ENCODE data around the gene APOD.
"Not testable (repeated sequence)": the region's sequence is repeated elsewhere in the genome, so short reads cannot be mapped to it uniquely, and the experiment has no call there.

Gene APOD

DNA sequence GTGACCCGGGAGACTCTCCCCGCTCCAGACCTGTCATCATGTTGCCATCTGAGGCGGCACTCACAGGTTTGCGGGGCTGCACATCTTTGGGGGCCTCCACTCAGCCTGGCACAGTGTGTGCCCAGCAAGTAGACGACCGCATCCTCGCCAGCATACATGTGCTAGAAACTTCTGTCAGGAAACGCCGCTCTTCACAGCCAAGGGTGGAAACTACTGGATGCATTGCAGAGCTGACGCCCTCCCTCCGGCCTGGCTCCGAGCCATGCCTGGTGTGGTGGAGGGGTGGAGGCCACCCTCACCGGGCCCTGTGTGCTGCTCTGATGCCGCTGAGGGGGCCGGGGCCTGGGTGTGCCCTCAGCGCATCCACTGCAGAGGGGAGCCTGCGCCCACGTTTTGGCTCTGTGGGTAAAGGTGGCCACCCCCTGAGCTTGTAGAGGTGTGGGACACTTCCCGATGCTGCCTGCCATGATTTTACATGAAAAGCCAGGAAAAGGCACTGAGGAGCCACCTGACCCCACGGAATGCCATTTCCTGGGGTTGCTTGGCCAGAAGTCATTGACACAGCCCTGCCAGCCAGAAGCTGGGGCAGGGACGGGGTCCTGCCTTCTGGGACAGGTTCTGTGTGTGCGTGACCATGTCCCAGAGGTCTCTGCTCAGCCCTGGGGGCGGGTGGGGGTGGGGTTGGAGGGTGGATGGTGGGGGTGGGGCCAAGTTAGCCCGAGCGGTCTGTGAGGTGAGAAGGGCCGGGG is 39.7 kb upstream of the APOD start:
- not testable (repeated sequence) for H3K27ac Mint-ChIP-seq; H3K9me3 Mint-ChIP-seq; H3K36me3 Mint-ChIP-seq (ENCODE audit: low read depth); H3K4me3 Mint-ChIP-seq; H3K4me1 Mint-ChIP-seq
- H3K27me3 Mint-ChIP-seq (ENCODE audit: low read depth), result peaks cover 22% of the 10 kb centered on the region

DNA sequence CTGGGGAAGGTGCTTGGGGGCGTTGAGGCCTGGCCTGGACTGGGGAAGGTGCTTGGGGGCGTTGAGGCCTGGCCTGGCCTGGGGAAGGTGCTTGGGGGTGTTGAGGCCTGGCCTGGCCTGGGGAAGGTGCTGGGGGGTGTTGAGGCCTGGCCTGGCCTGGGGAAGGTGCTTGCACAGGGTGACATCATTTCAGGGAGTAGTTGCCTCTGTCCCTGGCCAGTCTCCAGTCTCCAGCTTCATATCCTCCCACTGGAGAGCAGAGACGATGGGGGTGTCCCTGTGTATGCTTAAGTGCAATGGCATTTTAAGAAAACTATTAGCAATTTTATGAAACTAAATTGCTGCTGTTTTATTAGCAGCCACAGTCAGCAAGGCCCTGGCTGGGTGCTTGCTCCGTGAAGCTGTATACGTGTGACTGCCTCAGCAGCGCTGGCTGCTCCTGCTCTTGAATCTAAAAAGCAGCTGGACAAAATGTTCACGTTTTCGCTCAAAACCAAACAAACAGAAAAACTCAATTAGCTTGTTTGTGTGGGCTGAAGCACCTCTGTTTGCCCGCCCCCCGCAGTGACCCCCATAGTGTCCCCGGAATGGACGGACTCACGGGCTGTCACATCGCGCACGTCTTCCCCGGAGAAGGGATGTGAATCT is 38.9 kb upstream of the APOD start:
- not testable (repeated sequence) for H3K36me3 Mint-ChIP-seq (ENCODE audit: low read depth); H3K27ac Mint-ChIP-seq; H3K4me3 Mint-ChIP-seq; H3K9me3 Mint-ChIP-seq; H3K4me1 Mint-ChIP-seq
- peaks cover 15% of the 10 kb centered on the region for H3K27me3 Mint-ChIP-seq (ENCODE audit: low read depth)

DNA sequence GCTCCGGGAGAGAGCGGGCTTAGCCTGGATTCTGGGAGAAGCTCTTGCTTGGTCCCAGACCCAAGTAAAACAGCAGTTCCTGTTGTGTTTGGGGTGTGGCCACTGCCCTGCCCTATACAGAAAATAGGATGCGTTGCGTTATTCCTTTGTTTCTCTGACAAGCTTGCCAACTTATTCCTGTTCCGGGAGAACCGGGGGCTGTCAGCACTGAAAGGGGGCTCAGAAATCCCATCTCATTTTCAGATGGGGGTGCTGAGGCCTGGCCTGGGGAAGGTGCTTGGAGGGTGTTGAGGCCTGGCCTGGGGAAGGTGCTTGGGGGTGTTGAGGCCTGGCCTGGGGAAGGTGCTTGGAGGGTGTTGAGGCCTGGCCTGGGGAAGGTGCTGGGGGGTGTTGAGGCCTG is 38.3 kb upstream of the APOD start:
- not testable (repeated sequence) for H3K36me3 Mint-ChIP-seq (ENCODE audit: low read depth); H3K27ac Mint-ChIP-seq; H3K4me1 Mint-ChIP-seq; H3K9me3 Mint-ChIP-seq
- Mint-ChIP-seq H3K4me3 (peak overlapping the region in 1 of 3 experiments; percentile 50), H3K27me3 (ENCODE audit: low read depth) (peaks cover 10% of the 10 kb centered on the region)

DNA sequence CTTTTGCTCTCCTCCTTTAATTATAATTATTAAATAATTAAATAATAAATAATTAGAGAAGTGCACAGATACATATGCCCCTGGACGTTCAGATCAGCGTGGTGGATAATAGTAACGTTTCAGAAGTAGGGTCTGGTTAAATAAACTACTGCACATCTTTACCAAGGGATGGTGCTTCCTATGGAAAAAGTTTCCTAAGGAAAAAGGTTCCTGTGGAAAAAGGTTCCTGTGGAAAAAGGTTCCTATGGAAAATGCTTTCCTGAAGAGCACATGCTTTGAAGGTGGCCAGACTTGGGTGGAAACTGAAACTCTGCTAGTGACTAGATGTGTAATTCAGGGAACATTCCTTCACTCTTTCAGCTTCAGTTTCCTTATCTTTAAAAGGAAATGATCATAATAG is 37.4 kb upstream of the APOD start:
- H3K9me3 Mint-ChIP-seq; H3K27me3 Mint-ChIP-seq (ENCODE audit: low read depth); H3K4me1 Mint-ChIP-seq; H3K4me3 Mint-ChIP-seq; H3K36me3 Mint-ChIP-seq (ENCODE audit: low read depth); H3K27ac Mint-ChIP-seq: not testable (repeated sequence)

DNA sequence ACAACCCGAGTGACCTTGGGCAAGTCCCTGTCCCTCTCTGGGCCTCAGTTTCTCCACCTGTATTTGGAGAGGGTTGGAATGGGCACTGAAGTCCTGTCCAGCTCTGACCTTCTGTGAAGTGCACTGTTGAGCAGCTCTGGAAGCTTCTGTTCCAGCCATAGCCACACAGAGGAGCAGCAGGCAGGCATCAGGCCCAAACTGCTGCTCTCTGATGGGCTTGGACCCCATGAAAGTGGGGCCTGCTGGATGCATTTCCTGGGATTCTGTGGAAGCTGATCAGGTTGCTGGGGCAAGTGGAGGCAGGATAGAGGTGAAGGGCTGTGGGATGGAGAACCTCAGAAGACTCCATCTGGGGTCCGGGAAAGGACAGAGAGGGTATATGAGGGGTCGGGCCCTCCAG is 36.7 kb upstream of the APOD start:
- not testable (repeated sequence) for H3K36me3 Mint-ChIP-seq (ENCODE audit: low read depth); H3K4me3 Mint-ChIP-seq; H3K9me3 Mint-ChIP-seq; H3K4me1 Mint-ChIP-seq; H3K27ac Mint-ChIP-seq; H3K27me3 Mint-ChIP-seq (ENCODE audit: low read depth)

DNA sequence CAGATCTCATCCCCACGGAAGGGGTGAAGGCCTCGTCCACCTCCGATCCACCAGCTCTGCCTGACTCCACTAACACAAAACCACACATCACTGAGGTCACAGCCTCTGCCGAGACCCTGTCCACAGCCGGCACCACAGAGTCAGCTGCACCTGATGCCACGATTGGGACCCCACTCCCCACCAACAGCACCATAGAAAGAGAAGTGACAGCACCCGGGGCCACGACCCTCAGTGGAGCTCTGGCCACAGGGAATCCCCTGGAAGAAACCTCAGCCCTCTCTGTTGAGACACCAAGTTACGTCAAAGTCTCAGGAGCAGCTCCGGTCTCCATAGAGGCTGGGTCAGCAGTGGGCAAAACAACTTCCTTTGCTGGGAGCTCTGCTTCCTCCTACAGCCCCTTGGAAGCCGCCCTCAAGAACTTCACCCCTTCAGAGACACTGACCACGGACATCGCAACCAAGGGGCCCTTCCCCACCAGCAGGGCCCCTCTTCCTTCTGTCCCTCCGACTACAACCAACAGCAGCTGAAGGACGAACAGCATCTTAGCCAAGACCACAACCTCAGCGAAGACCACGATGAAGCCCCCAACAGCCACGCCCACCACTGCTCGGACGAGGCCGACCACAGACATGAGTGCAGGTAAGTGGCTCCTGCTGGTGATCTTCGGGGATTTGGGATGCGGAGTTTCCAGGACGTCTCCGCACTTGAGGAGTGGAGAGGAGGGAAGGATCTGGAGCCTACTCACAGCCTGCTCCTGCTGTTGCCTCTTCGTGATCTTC is 36.0 kb upstream of the APOD start:
- H3K27ac Mint-ChIP-seq; H3K27me3 Mint-ChIP-seq (ENCODE audit: low read depth); H3K4me1 Mint-ChIP-seq; H3K9me3 Mint-ChIP-seq; H3K4me3 Mint-ChIP-seq; H3K36me3 Mint-ChIP-seq (ENCODE audit: low read depth): not testable (repeated sequence)

DNA sequence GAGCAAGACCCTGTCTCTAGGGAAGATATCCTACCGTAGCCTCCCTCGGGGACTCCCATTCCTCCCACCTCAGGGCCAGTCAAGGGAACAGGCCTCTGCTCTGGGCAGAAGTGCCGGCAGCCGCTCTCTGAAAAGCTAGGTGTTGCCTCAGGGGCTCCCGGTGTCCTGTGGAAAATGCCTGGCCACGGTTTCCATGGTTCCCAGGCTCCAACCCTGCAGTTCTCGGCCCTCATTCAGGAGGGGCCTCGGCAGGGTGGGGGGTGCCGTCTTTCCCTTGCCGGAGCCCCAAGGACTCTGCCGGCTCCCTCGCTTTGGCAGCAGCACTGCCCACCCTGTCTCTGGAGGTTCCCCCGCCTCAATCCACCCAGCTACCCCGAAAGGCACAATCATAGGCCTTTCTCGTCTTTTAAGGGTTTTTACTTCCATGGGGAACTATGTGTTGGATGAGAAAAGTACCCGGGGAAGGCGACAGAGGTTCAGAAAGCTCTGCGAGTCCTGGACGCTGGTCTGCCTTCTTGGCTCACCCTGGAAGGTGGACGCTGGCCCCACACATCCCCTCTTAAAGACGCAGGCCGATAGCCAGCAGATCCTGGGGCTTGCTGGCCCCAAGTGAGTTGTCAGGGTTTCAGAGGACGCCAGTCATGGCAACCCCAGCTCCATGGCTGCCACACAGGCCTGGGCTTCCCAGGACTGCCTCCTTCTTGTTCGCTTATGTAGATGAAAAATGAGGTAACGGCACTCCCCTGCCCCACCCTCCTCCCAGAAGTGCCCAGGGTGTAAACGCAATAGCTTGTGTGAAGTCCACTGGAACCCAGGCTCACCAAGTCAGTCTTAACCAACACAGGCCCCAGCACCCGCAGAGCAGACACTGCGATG is 34.3 kb upstream of the APOD start:
- not testable (repeated sequence) for H3K4me1 Mint-ChIP-seq; H3K27ac Mint-ChIP-seq; H3K4me3 Mint-ChIP-seq; H3K9me3 Mint-ChIP-seq; H3K27me3 Mint-ChIP-seq (ENCODE audit: low read depth); H3K36me3 Mint-ChIP-seq (ENCODE audit: low read depth)

DNA sequence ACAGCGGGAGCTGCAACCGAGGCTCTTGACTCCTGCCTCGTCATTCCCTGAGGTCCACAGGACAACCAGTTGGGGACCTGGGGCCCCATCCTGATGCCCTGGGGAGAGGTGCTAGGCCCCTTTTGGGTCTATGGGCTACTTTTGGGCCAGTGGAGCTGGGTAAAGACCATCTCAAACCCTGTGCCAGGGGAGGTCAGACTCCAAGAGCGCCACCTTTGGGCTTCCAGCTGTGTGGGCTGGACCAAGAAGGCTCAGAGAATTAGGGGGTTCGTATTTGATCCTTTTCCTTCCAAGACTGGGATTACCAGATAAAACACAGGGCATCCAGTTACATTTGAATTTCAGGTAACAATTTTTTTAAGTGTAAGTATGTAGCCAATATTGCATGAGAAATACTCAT is 33.4 kb upstream of the APOD start:
- H3K36me3 Mint-ChIP-seq (ENCODE audit: low read depth); H3K27me3 Mint-ChIP-seq (ENCODE audit: low read depth); H3K4me3 Mint-ChIP-seq; H3K27ac Mint-ChIP-seq; H3K4me1 Mint-ChIP-seq; H3K9me3 Mint-ChIP-seq: not testable (repeated sequence)

DNA sequence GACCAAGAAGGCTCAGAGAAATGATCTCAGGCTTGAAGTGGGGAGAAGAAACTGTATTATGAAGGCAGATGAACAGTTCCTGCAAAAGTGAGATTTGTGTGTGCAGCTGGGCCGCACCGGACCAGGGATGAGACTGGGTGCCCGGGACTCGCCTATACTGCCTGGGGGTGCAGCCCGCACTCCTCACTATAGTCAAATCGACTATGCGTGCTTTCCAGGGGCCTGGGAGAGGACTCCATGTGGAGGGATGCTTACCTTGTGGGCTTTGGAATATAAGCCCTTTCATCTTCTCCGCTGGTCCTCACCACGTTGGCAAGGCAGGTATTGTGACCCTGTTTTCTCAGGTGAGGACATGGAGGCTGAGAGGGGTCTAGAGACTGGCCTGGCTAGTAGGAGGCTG is 32.9 kb upstream of the APOD start:
- H3K4me3 Mint-ChIP-seq, result no peak overlapping the region
- H3K4me1 Mint-ChIP-seq, result no peaks in the 10 kb centered on the region
- H3K27ac Mint-ChIP-seq, result no peak overlapping the region
- peaks cover 4% of the 10 kb centered on the region for H3K27me3 Mint-ChIP-seq (ENCODE audit: low read depth)
- TF ChIP-seq, protein P1, sequence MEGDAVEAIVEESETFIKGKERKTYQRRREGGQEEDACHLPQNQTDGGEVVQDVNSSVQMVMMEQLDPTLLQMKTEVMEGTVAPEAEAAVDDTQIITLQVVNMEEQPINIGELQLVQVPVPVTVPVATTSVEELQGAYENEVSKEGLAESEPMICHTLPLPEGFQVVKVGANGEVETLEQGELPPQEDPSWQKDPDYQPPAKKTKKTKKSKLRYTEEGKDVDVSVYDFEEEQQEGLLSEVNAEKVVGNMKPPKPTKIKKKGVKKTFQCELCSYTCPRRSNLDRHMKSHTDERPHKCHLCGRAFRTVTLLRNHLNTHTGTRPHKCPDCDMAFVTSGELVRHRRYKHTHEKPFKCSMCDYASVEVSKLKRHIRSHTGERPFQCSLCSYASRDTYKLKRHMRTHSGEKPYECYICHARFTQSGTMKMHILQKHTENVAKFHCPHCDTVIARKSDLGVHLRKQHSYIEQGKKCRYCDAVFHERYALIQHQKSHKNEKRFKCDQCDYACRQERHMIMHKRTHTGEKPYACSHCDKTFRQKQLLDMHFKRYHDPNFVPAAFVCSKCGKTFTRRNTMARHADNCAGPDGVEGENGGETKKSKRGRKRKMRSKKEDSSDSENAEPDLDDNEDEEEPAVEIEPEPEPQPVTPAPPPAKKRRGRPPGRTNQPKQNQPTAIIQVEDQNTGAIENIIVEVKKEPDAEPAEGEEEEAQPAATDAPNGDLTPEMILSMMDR (IDR thresholded peaks at IDR 0.05; ENCODE audit: unreplicated experiment in 3 of 3), result no peak
- H3K36me3 Mint-ChIP-seq (ENCODE audit: low read depth), result no peaks in the 10 kb centered on the region
- peaks cover 2% of the 10 kb centered on the region for H3K9me3 Mint-ChIP-seq

DNA sequence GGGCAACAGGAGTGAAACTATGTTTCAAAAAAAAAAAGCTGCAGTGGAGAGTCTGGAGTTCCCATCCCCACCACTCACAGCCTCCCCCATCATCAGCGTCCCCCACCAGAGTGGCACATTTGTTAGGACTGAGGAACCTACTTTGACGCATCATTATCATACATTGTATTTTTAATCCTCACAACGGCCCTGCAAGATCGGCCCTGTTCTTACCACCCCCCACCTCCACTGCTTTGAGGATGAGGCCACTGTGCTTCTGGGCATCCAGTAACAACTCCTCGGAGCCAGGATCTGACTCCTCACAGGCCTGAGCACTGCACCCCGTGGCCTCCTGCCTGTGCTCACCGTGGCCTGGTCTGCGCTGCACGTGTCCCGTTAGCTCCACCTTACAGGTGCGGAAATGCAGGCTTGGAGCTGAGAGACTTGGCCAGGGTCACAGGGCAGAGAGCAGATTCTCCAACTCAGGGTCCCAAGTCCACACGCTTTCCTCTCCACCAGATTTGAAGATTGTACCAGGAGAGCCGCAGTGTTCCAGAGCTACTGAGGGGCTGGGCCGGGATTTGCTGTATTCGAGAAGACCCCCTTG is 32.3 kb upstream of the APOD start:
- H3K4me1 Mint-ChIP-seq; H3K27ac Mint-ChIP-seq; H3K9me3 Mint-ChIP-seq; H3K36me3 Mint-ChIP-seq (ENCODE audit: low read depth); H3K27me3 Mint-ChIP-seq (ENCODE audit: low read depth); H3K4me3 Mint-ChIP-seq: not testable (repeated sequence)

DNA sequence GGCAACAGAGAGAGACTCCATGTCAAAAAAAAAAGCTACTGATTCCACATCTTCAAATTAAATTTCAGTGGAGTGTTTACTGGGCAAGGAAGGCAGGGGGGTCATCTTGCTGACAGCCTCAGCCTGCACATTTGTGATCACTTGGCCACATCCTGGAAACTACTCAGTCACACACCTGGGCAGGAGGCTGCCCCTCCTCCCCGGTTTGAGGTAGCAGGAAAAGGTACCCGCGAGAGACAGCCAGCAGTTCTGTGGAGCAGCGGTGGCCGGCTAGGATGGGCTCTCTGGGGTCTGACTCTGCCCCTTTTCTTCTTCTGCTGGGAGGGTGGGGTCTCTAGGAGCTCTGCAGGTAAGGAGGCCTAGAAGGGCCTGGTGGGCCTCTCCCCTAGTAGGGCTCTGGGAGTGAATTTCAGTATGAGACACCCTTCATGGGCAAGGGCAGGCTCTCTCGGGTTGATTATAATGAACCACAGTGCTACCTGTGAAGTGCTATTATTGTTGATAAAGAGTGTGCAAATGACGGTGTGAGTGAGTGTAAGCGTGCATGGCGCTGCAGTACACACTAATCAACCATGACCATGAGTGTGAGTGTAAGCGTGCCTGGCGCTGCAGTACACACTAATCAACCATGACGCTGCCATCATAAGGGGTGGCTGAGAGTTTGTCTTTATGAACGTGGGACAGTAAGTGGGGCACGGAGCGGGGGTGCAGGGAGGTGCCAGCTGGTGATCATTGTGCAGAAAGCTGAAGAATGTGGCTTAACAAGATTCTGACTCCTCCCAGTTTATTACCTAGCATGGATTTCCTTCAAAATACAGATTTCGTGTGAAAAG is 31.1 kb upstream of the APOD start:
- H3K27me3 Mint-ChIP-seq (ENCODE audit: low read depth); H3K4me3 Mint-ChIP-seq; H3K4me1 Mint-ChIP-seq; H3K27ac Mint-ChIP-seq; H3K36me3 Mint-ChIP-seq (ENCODE audit: low read depth): not testable (repeated sequence)
- peaks cover 13% of the 10 kb centered on the region for H3K9me3 Mint-ChIP-seq
